ENCODE data around the gene DAB2IP.
A peak's percentile ranks its signal among the peaks of the same experiment; 100 is the strongest.

The DAB2IP gene

DNA sequence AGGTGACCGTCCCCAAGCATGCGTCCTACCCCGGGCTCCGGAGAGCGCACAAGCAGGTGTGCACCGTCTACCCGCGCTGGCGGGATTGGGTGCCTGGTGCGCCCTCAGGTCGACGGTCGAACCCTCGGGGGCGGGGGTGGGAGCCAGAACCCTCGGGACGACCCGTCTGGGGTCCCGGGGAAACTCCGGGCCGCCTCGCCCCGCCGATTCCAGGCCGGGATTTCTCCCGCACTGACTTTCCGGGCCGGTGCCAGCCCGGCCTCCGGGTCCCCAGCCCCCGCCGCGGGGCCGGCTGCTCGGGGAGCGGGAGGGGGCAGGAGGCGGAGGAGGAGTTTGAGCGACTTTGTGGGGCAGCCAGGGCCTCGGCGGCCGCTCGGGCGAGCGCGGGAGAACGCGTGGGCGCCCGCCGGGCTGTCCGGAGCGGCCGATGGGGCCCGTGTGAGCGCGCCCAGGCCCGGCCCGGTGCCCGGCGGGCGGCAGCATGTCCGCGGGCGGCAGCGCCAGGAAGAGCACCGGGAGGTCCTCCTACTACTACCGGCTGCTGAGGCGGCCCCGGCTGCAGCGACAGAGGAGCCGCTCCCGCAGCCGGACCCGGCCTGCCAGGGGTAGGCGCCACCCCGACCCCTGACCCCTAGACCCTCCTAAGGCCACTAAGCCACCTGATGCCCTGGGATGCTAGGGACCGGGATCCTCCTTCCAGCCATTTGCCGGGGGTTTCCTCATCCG is at the start of gene DAB2IP (continued):
- no peak for TF ChIP-seq ZNF621 (tag by site-specific recombination; IDR thresholded peaks at IDR 0.05)
- TF ChIP-seq INSM2 (tag by site-specific recombination; IDR thresholded peaks at IDR 0.05): no peak
- no peak for TF ChIP-seq ZNF791 (tag by site-specific recombination; IDR thresholded peaks at IDR 0.05)
- TF ChIP-seq ZNF138 (tag by site-specific recombination; IDR thresholded peaks at IDR 0.05; ENCODE audit: borderline replicate concordance): no peak
- TF ChIP-seq ZNF157 (tag by site-specific recombination; IDR thresholded peaks at IDR 0.05): no peak
- TF ChIP-seq ZNF704 (tag by site-specific recombination; IDR thresholded peaks at IDR 0.05): no peak
- TF ChIP-seq ZNF280D (tag by site-specific recombination; IDR thresholded peaks at IDR 0.05): no peak
- no peak; the same call in 1 of the 2 replicates for TF ChIP-seq ZBTB7A (tag by site-specific recombination; IDR thresholded peaks at IDR 0.05; ENCODE audit: low read depth)
- no peak for TF ChIP-seq ZNF670 (tag by site-specific recombination; IDR thresholded peaks at IDR 0.05; ENCODE audit: low read depth)
- no peak for TF ChIP-seq ZNF324 (tag by site-specific recombination; IDR thresholded peaks at IDR 0.05)
- no peak; the same call in none of the 2 replicates for TF ChIP-seq ZBTB11 (tag by site-specific recombination; conservative IDR thresholded peaks at IDR 0.05; ENCODE audit: low read depth)
- TF ChIP-seq ZNF747 (tag by site-specific recombination; IDR thresholded peaks at IDR 0.05): no peak
- TF ChIP-seq, protein P1, sequence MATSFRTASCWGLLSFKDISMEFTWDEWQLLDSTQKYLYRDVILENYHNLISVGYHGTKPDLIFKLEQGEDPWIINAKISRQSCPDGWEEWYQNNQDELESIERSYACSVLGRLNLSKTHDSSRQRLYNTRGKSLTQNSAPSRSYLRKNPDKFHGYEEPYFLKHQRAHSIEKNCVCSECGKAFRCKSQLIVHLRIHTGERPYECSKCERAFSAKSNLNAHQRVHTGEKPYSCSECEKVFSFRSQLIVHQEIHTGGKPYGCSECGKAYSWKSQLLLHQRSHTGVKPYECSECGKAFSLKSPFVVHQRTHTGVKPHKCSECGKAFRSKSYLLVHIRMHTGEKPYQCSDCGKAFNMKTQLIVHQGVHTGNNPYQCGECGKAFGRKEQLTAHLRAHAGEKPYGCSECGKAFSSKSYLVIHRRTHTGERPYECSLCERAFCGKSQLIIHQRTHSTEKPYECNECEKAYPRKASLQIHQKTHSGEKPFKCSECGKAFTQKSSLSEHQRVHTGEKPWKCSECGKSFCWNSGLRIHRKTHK (tag by site-specific recombination; IDR thresholded peaks at IDR 0.05): no peak
- TF ChIP-seq ZNF776 (tag by site-specific recombination; IDR thresholded peaks at IDR 0.05; ENCODE audit: borderline replicate concordance): no peak
- TF ChIP-seq SP3 (tag by site-specific recombination; IDR thresholded peaks at IDR 0.05): peak; percentile 77
- TF ChIP-seq ZIC2 (tag by site-specific recombination; IDR thresholded peaks at IDR 0.05): peak; percentile 46
- TF ChIP-seq ZNF549 (tag by site-specific recombination; IDR thresholded peaks at IDR 0.05): no peak
- no peak for TF ChIP-seq MEIS1 (CRISPR knock-in tag; IDR thresholded peaks at IDR 0.05; ENCODE audit: borderline replicate concordance)
- no peak for TF ChIP-seq TCF7L2 (IDR thresholded peaks at IDR 0.05; ENCODE audit: borderline replicate concordance, low read depth, low read length)
- TF ChIP-seq ZNF658 (tag by site-specific recombination; IDR thresholded peaks at IDR 0.05): no peak
- no peak for TF ChIP-seq ZNF571 (tag by site-specific recombination; IDR thresholded peaks at IDR 0.05)
- TF ChIP-seq ZNF16 (tag by site-specific recombination; IDR thresholded peaks at IDR 0.05; ENCODE audit: low read depth): no peak
- no peak for TF ChIP-seq ZNF214 (tag by site-specific recombination; IDR thresholded peaks at IDR 0.05; ENCODE audit: borderline replicate concordance)
- TF ChIP-seq ZNF76 (tag by site-specific recombination; IDR thresholded peaks at IDR 0.05; ENCODE audit: borderline replicate concordance, low read depth): no peak
- TF ChIP-seq ZFP41 (tag by site-specific recombination; IDR thresholded peaks at IDR 0.05; ENCODE audit: borderline replicate concordance): no peak
- TF ChIP-seq ZNF596 (tag by site-specific recombination; IDR thresholded peaks at IDR 0.05): no peak
- TF ChIP-seq ZNF221 (tag by site-specific recombination; IDR thresholded peaks at IDR 0.05; ENCODE audit: borderline replicate concordance): no peak
- TF ChIP-seq, protein P2, sequence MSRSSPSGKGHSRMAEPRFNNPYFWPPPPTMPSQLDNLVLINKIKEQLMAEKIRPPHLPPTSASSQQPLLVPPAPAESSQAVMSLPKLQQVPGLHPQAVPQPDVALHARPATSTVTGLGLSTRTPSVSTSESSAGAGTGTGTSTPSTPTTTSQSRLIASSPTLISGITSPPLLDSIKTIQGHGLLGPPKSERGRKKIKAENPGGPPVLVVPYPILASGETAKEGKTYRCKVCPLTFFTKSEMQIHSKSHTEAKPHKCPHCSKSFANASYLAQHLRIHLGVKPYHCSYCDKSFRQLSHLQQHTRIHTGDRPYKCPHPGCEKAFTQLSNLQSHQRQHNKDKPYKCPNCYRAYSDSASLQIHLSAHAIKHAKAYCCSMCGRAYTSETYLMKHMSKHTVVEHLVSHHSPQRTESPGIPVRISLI (tag by site-specific recombination; IDR thresholded peaks at IDR 0.05): no peak
